AG10803 (cell line): Measurements from ENCODE around the gene FGD4.

ENCODE experiments used
- DNase-seq: peaks from one replicate; pipeline ENCODE4 v3.0.0; 2010; ENCODE audit warnings: low read depth
- H3K4me3 ChIP-seq: 2 replicates; pipeline ENCODE4 v1.5.1; 2011; ENCODE audit warnings: mild to moderate bottlenecking, low read length, control low read depth
- TF ChIP-seq, protein P1 (sequence below): conservative IDR thresholded peaks from 2 replicates; pipeline ENCODE4 v1.5.1; 2011; ENCODE audit warnings: mild to moderate bottlenecking, low read length, control low read depth, inconsistent platforms

FGD4 gene

DNA sequence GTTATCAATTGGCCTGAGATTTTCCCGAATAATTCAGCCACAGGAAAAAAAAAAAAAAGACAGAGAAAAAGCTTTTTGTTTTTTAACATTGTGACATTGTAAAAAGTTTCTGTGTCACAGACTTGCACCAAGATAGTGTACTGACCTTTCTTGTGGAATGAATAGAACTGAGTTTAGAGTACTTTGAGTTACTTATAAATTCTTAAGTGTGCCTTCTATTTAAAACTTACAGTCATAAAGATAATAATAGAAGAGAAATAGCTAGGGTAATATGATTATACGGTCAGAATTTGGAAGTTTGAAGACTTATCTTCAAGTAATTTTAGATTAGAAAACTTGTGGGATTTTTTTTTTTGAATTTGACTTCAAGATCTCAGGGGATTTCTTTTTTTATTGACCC, 88.8 kb downstream of the FGD4 start:
- DNase-seq: no peak
- H3K4me3 ChIP-seq: no peak overlapping the region
- TF ChIP-seq, protein P1, sequence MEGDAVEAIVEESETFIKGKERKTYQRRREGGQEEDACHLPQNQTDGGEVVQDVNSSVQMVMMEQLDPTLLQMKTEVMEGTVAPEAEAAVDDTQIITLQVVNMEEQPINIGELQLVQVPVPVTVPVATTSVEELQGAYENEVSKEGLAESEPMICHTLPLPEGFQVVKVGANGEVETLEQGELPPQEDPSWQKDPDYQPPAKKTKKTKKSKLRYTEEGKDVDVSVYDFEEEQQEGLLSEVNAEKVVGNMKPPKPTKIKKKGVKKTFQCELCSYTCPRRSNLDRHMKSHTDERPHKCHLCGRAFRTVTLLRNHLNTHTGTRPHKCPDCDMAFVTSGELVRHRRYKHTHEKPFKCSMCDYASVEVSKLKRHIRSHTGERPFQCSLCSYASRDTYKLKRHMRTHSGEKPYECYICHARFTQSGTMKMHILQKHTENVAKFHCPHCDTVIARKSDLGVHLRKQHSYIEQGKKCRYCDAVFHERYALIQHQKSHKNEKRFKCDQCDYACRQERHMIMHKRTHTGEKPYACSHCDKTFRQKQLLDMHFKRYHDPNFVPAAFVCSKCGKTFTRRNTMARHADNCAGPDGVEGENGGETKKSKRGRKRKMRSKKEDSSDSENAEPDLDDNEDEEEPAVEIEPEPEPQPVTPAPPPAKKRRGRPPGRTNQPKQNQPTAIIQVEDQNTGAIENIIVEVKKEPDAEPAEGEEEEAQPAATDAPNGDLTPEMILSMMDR: no peak

DNA sequence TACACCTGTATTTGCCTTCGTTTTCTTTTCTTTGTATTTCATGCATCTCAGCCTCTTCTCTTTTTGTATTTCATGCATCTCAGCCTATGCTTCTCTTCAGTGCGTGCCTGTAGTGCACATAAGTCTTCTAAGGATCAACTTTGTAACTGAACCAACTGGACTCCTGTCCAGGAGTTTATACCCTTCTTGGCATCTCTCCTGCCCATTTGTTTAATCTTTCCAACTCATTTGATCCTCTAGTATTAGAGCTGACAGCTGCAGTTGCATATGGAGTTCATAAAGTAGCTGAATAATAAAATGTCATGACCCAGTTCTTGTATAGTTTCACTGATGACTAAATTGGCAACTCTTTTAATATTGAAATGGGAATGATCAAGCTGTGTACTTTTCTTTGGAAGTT, 89.7 kb downstream of the FGD4 start:
- DNase-seq: no peak
- H3K4me3 ChIP-seq: no peak overlapping the region
- TF ChIP-seq, protein P1: no peak

- H3K4me3 ChIP-seq: no peak overlapping the region
- TF ChIP-seq, protein P1: no peak
- DNase-seq: no peak
These were observed 91.4 kb downstream of the FGD4 start for GRCh38 chr12:32490801-32491200.

DNA sequence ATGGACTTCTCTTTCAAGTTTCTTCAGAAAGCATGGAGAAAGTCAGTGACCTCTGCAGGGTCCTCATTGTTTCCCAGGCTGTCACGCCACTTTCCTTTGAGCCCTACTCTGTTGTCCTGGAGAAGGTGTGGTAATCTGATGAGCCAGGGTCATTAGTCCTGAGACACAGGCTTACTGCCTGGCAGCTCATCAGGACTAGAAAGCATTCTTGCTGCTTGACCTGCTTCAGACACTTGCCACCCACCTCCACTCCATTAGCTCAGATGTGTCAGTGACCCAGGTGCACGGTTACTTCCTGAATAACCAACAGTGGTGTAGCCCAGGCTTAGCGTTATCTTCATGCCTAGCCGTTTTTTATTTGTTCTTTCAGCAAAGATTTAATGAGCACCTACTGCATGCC, 93.9 kb downstream of the FGD4 start:
- H3K4me3 ChIP-seq: no peak overlapping the region
- no peak for DNase-seq
- TF ChIP-seq, protein P1: no peak

DNA sequence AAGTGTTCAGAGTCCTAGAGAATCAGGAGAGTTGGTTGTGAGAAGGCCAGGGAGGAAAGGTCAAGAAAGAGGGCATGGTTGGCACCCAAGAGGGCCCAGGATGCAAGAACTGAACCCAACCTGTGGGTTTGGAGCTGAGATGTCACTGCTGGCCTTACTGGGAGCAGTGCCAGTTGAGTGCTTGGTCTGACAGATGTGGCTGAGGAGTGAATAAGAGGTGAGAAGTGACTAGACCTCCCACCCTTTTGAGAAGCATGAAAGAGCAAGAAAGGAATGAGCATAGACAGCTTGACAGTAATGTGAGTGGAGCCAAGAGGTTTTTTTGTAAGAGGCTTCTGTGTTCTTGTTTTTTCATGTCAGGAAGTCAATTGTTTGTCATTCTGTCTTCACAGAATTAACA, 95.3 kb downstream of the FGD4 start:
- H3K4me3 ChIP-seq: no peak overlapping the region
- no peak for DNase-seq
- TF ChIP-seq, protein P1: no peak

- TF ChIP-seq, protein P1: no peak
- no peak for DNase-seq
- H3K4me3 ChIP-seq: no peak overlapping the region
These were observed 97.6 kb downstream of the FGD4 start for GRCh38 chr12:32496946-32497345.

- no peak overlapping the region for H3K4me3 ChIP-seq
- TF ChIP-seq, protein P1: no peak
- no peak for DNase-seq
These were observed 98.5 kb downstream of the FGD4 start for GRCh38 chr12:32497864-32498263.
